CD4-positive, alpha-beta T cell treated with Interferon gamma for 1 hour (primary cell): ENCODE data around the gene TMEM185B.
"Not testable (repeated sequence)": the region's sequence is repeated elsewhere in the genome, so short reads cannot be mapped to it uniquely, and the experiment has no call there.

Source experiments
- DNase-seq: peaks from one replicate; pipeline ENCODE4 v3.0.0-alpha.2; 2020

Gene TMEM185B

DNA sequence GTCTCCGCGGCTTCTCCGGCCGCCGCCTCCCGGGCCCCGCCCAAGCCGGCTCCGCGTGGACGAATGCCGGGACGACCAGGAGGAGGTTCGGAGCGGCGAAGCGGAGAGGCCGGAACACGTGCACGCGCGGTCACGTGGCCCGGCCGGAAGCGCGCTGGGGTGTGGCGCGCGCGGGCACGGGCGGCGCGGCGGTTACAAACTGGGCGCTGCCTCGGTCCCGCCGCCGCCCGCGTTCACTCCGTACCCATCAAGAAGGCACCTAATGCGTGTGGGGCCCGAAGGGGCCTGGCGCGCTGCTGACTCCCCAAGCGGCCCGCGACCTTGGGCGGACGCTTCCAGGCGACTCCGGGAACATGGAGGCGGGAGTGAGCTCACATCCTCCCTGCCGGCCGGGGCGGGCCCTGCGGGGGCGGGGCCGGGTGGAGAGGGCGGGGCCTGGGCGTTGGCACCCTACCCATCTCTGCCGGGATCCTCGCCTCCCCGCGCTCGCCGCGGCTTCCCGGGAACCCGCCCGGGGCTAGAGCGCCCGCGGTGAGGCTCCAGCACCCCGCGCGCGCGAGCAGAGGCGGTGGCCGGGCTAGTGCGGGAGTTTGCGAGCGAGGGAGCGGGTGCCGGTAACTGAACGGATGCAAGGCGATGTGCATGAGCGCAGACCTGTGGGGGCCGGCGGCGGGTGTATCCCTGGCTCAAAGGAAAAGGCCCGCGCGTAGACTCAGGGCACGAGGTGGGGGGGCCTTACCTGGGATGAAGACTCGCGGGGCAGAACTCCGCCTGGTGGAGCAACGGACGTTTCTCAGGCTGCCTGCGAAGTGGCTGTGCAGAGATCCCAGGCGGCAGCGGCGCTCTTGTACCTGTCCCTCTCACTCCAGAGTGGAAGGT, at the start of gene TMEM185B:
TMEM185B (minus strand) TSS at position 367 of the 879 bp plus-strand sequence. CDS start 424 bp downstream, outside the sequence.
- peak; percentile 89 for DNase-seq

- DNase-seq, result no peak
Observed at GRCh38 chr2:120271711-120272379, 48.6 kb upstream of the TMEM185B start.

- DNase-seq, result no peak
Observed at GRCh38 chr2:120269816-120270215, 46.6 kb upstream of the TMEM185B start.

- DNase-seq, result no peak
Observed at GRCh38 chr2:120269076-120269744, 46.0 kb upstream of the TMEM185B start.

- no peak for DNase-seq
Observed at GRCh38 chr2:120267348-120267747, 44.1 kb upstream of the TMEM185B start.

GRCh38 chr2:120265006-120265405, 41.8 kb upstream of the TMEM185B start:
- DNase-seq, result no peak

DNA sequence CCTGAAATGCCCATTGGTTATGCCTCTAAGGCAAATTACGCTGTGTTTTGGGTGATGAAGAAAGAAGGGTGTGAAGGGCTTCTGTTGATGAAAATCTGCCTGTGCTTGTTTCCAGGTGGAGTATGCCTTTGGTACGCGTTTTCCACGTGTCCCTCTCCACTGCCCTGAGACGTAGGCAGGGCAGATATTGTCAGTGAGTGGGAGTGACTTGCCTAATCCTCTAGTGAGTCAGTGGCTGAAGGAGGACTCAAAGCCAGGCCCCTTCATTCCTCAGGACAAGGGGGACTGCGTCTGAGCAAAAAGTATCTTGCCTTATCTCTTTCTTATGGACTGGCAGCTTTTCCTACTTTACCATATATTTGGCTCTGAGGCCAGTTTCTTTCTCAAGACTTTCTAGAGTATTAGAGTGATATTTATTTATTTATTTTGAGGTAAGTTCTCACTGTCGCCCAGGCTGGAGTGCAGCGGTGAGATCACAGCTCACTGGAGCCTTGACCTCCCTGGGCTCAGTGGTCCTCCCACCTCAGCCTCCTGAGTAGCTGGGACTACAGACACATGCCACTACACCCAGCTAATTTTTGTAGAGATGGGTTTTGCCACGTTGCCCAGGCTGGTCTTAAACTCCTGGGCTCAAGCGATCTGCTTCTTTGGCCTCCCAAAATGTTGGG, 39.7 kb upstream of the TMEM185B start:
- no peak for DNase-seq

DNA sequence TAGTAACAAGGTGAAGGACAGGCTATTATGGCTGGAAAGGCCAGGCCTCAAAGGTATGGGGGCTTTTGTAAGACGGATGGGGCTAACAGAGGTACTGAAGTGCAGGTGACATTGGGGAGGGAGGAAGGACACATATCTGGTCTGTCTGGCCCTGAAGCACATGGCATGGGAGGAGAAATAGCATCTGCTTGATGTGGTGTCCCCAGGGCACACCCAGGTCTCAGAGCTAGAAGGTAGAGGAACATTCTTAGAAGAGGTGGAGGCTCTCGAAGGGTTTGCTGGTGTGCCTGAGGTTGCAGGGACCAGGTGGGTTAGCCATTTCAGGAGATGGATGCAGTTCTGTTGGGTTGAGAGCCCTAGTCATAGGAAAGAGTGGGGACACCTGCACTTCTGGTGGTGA, 39.0 kb upstream of the TMEM185B start:
- no peak for DNase-seq

GRCh38 chr2:120261387-120262006, 38.3 kb upstream of the TMEM185B start:
- DNase-seq, result no peak

DNA sequence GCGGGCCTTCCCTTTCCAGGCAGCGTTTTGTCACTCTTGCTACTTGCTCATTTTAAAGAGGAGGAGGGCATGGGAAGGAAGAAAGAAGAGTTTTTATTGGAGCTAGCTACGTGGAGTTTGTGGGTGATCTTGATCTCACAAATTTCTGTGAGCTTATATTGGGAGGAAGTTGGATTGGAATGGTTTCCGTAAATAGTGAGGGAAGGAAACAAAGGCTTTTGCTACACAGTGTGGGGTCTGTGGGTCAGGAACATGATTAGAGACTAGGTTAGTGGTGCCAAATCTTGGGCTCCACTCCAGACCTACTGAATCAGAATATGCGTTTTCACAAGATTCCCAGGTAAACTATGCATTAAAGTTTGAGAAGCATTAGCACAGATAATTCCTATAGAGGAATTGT, 37.5 kb upstream of the TMEM185B start:
- no peak for DNase-seq

GRCh38 chr2:120259939-120260338, 36.7 kb upstream of the TMEM185B start:
- not testable (repeated sequence) for DNase-seq

DNA sequence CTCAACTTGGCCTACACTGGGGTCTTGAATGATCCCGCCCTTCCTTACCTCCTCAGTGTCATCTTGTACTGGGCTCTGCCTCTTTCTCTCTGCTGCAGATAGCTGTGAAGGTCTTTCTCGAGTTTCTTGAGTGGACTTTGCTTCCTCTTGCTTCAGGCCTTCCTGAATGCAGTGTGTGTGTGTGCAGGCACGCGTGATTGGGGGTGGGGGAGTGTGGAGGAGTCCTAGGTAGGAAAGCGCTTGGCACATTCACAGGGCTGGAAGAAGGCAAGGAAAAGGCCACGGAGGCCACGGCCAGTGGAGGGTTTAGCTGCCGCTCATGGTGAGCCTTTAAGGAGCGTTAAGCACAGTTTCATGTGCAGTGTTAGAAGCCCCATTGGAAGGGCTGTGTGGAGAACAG, 35.0 kb upstream of the TMEM185B start:
- DNase-seq, result no peak

- no peak for DNase-seq
Observed at GRCh38 chr2:120257522-120257921, 34.3 kb upstream of the TMEM185B start.

DNA sequence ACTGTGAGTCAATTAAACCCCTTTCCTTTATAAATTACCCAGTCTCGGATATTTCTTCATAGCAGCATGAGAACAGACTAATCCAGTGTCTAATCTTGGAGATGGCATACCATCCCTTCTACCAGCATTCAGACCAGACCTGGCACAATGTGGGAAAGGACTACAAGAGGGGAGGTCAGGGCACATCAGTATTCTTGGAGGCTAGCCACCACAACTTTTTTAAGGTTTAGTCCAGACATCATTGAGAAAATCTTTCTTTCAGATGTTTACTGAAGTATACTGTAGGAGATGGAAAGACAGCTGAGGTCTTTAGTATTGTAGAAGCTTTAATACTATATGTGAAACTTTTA, 33.4 kb upstream of the TMEM185B start:
- DNase-seq, result no peak

- DNase-seq, result no peak
Observed at GRCh38 chr2:120255986-120256650, 32.9 kb upstream of the TMEM185B start.

- DNase-seq, result no peak
Observed at GRCh38 chr2:120255071-120255470, 31.9 kb upstream of the TMEM185B start.

DNA sequence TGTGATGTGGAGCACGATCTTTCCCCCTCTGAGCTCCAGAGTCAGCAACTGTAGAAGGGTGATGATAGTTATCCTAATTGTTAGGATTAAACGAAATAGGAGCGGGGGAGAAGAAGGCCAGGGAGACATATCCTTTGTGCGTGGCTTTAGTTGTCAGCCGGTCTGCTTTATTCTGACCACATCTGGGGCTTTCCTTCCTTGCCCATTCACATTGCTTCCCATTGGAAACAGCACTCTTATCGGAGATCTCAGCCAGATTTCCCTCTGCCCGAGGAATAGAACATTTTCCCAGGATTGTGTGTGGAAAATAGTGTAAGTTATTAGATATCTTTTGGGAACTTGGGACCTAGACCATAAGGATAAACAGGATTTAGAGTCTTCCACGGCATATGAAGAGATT, 31.0 kb upstream of the TMEM185B start:
- no peak for DNase-seq

DNA sequence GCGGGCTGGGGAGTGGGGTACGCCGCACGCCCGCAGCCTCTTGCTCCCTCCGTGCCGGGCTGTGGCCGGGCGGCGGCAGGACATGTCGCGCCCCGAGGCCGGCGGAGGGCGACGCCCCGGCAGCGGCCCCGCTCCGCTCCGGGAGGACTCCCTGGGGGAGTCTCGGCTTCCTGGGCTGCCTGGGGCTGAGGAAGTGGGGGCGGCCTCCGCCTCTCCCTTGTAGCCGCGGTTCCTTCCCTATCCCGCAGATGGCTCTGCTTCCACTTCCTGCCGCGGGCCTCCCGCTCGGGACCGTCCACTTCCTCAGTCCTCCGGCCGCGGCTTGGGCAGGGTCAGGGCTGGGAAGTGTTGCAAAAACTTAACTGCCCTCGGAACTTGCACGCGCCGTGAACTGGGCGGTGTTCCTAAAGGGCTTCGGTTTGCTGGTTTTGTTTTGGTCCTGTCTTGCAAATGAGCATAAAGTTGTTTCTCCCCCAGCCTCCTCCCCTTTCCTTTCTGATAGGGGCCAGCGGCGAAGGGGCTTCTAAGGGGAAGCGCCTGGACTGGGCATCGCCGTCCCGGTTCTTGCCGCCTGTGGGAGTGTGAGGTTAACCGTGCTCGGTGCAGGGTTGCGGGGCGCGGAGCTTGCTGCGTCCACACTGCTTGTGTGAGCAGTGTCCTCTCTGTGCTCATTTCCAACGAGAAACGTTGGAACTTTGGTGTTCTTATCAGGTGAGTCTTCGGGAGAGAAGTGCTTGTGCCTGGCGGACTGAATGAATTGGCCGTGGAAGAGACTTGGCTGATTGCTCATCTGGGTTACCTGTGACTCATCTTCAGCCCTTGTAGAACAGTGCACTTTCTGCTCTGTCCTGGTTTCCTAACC, 30.1 kb upstream of the TMEM185B start:
- DNase-seq, result peak; percentile 67

DNA sequence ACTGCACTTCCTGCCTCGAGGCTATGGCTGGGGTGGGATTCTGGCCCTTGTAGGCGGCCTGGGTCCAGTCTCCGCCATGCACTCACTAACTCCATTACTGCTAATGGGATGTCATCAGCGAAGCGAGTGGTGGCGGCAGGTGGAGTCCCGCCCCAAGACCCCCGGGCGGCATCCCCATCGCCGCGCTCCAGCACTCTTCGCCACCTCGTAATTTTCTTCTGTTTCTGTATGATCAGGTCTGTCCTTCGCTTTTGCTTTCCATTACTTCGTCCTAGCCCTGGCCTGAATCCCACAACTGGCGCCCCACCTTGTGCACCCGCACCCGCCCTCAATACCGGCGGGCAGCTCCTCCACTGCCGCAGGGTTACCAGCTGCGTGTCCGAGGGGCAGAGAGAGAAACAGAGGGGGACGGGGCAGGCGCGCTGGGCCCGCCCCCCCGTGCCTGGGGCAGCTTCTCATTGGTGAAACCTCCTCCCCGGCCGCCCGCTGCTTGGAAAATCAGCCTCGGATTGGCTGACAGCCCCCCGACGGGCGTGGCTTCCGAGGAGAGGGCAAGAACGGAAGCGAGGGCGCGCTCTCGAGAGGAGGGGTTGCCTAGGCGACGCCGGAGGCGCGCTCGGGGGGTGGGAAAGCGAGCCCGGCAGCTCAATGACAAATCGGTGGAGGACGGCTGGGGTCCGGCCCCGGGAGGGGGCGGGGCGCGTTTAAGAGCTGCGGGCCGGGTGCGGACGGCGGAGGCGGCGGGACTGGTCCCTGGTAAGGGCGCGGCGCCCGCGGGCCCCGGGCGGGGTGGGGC, 29.2 kb upstream of the TMEM185B start, which contains the start of gene RALB:
RALB (plus strand) TSS at position 628 of the 796 bp plus-strand sequence. CDS start 25,813 bp downstream, outside the sequence.
- peak; percentile 98 for DNase-seq

- DNase-seq, result no peak
Observed at GRCh38 chr2:120251880-120252224, 28.7 kb upstream of the TMEM185B start.
